DOHH2 (cell line): ENCODE measurements around the gene GLDC.

Source experiments
- EZH2phosphoT487 ChIP-seq: fragments of 200-600 bp; sonication (generic); IDR thresholded peaks from 2 replicates; pipeline ENCODE4 v1.6.1; 2017; ENCODE audit warnings: borderline replicate concordance, mild to moderate bottlenecking, antibody characterized with exemption, low read length, moderate library complexity, mixed read lengths
- TF ChIP-seq, protein P1 (sequence below): fragments of 200-600 bp; sonication (generic); IDR thresholded peaks from one replicate; pipeline ENCODE4 v1.5.1; 2014; ENCODE audit warnings: antibody characterized with exemption, mild to moderate bottlenecking, low read depth, low read length; ENCODE audit not compliant: poor library complexity, severe bottlenecking

DNA sequence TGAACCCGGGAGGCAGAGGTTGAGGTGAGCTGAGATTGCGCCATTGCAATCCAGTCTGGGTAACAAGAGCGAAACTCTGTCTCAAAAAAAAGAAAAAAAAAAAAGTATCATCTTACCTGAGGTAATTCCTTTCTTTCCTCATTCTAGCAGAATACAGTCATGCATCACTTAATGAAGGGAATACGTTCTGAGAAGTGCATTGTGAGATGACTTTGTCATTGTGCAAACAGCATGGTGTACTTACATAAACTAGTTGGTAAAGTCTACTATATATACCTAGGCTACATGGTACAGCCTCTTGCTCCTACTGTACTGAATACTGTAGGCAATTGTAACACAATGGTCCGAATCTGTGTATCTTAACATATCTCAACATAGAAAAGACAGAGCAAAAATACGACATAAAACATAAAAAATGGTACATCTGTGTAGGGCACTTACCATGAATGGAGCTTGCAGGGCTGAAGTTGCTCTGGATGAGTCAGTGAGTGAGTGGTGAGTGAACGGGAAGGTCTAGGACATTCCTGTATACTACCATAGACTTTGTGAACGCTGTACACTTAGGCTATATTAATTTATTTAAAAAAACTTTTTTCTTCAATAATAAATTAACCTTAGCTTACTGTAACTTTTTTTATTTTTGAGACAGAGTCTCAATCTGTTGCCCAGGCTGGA, 100.4 kb downstream of the GLDC start:
- TF ChIP-seq EZH2phosphoT487 = no peak
- TF ChIP-seq, protein P1, sequence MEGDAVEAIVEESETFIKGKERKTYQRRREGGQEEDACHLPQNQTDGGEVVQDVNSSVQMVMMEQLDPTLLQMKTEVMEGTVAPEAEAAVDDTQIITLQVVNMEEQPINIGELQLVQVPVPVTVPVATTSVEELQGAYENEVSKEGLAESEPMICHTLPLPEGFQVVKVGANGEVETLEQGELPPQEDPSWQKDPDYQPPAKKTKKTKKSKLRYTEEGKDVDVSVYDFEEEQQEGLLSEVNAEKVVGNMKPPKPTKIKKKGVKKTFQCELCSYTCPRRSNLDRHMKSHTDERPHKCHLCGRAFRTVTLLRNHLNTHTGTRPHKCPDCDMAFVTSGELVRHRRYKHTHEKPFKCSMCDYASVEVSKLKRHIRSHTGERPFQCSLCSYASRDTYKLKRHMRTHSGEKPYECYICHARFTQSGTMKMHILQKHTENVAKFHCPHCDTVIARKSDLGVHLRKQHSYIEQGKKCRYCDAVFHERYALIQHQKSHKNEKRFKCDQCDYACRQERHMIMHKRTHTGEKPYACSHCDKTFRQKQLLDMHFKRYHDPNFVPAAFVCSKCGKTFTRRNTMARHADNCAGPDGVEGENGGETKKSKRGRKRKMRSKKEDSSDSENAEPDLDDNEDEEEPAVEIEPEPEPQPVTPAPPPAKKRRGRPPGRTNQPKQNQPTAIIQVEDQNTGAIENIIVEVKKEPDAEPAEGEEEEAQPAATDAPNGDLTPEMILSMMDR = no peak
